Activated CD8-positive, alpha-beta memory T cell treated with anti-CD3 and anti-CD28 coated beads, Interleukin-2, amount 50 U/mL, for 1 hour (primary cell): ENCODE data around the gene MVD.

Experiments used
- DNase-seq: peaks from one replicate; pipeline ENCODE4 v3.0.0-alpha.2; 2020; ENCODE audit errors: extremely low read depth

Gene MVD

DNA sequence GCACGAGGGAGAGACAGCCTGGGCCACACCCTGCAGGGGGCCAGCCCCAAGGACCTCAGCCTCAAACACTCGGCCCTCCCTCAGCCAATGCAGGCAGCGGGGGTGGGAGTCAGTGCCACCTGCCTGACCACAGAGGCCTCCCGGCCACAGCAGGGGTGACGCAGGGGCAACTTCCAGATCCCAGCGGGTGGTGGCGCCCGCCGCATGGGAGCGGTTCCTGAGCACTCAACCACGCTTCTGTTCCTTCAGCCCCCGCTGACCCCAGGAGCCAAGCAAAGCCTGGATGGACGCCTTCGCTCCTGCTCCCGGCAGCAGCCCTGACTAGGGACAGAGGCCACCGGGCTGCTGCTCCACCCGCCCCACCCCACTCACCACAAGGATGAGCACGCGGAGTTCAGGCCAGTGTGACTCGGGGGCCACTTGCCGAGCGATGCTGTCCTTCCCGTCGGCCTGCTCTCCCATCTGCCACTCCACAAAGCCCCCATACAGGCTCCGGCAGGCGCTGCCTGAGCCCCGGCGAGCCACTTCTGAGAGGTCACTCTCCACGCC is 7.1 kb downstream of the MVD start:
- no peak for DNase-seq

DNA sequence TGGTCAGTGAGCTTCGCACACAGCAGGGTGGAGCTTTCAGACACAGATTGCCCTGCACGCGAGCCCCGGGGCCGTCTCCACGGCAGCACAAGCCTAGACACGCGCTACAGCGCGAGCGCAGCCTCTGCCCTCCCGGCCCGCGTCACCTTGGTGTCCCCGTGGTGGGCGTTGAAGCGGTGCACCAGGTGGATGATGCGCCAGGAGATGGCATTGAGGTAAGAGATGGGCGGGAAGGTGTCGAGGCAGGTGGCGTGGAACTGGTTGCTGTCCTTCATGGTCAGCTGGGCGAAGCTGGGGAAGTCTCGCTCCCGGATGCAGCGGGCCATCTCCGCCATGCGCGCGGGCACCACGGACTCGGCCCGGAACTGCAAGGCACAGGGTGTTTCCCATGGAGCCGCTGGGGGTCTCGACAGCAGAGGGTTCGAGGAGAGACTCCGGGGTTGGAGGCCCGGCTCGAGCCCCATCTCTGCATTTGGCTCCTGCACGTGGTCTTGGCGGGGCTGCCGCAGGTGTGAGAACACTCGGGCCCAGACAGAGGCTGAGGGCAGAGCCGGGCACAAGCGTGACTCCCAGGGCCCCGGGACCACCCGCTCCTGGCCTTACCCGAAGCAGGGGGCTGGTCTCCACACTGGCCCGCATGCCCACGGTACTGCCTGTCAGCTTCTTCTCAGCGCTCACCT is 7.7 kb downstream of the MVD start:
- DNase-seq, result no peak

DNA sequence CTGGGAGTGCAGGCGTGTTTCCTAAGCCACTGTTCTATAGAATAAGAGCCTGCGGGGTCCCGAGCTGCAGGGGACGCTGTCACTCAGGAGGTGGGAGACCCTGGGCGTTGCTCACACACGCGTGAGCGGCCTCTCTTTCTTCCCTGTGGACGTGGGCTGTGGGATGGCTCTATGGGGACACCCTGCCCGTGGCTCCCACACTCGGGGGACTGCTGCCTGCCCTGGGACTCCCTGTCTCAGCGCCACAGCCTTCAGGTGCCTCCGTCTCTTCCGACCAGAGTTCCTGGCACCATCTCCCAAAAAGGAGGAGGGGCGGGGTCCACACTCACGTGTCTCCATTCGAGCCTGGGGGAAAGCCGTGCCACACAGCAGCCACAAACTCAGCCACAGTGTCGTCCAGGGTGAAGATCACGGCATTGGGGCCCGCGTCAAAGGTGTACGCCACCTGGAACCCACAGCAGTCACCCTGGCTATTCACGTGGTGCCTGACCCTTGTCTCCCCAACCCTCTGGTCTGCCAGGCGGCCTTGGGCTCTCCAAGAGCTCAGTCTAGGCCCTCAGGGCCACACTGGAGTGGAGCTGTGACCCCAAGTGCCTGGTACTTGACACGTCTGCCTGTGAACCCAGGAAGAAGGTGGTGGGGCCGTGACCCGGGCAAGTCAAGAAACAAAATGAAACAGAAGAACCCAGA is 8.4 kb downstream of the MVD start:
- DNase-seq, result no peak

DNA sequence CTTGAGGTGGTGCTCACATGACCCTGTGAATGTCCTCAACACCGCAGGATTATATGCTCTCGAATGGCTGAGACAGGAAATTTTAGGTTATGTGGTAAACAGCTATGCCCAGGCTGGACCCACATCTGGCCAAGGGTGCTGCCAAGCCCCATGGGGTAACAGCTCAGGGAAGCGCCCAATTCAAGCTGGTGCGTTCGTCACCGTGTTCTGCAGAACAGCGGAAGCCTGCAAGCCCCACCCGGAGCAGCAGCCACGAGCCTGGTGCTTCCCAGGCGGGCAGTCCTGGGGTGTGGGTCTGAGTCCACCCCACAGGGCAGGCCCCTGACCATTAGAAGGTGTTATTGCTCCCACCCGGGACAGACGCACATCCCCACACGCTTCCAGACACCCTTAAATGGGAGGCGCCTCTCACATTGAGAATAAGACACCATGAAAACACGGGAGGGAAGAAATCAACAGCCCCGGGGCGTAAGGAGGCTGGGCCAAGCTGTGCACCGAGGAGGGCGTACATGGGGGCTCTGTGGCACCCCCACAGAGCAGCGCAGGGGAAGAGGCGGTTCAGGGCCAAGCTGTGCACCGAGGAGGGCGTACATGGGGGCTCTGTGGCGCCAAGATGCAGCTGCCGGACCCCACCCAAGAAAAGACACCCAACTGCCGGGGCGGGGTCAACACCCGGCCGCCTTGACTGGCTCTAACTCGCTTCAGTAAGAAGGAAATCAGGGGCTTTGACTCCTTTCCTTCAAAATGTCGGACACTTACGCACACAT is 9.1 kb downstream of the MVD start:
- no peak for DNase-seq

DNA sequence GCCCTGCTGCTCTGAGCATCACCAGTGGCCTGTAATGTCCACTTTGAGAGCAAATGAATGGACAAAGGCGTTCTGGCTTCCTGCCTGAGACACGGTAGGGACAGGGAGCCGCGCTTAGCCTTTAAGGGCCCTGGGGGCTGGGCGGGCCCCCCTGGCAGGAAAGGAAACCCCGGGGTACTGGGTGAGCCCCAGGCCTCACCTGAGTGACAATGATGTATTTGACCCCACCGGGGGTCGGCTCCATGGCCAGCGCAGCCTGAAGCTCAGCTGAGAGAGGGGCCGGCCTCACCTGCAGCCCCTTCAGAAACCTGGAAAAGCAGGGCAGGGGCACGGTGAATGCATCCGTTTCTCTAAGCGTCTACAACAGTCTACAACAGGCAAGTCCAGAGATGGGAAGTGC is 9.8 kb downstream of the MVD start:
- DNase-seq, result no peak

DNA sequence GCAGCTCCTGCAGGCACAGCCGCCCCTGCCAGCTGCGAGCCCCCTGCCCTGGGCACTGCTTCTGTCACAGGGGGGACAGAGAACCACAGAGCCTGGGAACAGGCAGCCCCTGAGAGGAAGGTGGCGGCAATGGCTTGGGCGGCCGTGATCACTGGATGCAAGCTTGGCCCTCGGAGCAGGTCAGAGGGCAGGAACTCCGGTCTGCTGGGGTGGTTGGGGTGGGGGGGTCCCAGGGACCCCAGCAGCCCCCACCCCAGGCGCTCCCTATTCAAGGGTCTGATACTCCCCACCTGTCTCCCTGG is 10.2 kb downstream of the MVD start:
- no peak for DNase-seq

DNA sequence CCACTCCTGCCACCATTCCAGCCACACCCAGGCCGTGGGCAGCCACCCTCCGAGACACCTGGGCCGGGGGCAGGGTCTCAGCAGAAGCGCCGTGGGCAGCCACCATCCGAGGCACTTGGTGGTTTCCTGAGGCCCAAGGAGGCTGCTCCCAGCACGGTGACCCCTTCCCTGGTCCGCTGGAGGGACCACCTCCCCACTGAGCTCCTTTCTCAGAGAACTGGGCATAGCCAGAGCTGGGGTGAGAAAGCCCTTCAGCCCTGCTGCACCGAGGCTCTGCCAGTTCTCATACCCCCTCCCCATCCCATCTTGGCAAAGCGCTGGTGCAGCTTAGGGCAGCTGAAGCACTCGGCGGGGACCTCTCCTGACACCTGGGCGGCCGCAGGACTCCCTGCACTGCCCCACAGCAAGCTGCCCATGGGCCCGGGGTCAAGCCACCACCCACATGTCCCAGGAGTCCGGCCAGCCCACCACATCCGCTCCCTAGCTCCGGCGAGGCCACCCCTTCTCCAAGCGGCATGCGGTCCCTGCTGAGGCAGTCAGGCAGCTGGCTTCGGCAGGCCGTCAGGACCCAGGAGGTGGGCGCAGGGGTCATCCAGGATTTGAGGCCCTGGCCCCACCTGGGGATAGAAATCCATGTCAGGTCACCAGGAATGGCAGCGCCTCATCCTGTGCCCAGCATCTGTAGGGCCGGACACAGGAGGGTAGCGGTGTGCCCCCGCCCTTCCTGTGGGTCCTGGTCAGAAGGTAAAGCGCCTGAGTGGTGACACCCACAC is 10.7 kb downstream of the MVD start:
- DNase-seq, result no peak

DNA sequence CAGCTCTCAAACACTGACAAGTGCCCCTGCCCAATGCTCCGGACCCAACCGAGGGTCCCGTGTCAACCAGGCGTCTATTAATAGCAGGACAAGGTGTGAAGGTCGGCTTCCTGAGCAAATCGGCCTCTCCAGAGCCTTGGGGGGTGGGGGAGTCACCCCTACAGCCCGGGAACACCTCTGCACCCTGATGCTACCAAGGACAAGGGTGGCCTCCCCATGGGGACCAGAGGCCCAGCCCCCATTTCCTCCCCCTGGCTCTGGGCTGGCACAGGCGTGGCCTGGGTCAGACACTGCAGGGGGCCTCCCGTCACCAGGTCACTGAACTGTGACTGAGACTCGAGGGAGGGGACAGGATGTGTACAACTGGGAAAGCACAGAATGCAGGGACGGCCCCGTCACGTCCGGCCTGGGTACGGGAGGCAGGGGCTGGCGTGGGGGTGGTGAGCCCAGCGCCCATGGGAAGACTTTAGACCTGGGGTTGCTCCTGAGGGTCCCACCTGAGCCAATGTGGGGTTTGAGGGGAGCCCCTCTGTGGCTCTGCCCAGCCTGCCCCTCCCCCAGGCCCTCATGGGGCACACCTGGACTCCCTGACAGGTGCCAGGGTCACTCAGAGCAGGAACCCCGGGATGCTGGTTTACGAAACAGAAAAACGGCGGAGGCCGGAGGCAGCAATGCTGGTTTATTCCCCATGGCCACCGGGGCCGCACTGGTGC is 11.5 kb downstream of the MVD start:
- DNase-seq, result no peak

DNA sequence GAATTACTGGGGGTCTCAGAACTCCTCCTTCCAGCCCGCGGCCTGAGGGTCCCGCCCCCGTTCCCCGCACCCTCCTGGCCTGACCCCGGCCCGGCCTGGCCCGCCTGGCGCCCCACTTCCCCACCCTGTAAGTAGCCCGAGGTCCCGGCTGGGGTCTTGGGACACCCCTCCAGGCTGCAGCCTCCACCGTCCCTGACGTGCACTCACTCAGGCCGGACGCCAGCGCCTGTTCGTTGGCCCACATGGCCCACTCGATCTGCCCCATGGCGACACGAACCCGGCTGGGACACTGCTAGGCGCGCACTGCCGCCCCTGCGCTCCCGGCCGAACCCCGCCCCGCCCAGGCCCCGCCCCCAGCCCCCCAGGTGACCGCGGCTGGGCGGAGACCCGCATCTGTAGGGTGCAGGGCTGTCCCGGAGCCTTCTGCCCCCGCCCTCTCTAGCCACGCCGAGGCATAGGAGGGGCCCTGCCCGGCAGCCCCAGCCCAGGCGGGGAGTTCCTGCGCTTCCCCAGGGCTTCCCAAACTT is 12.1 kb downstream of the MVD start, which contains the start of gene CYBA:
Gene CYBA (minus strand): TSS at position 305 of the 527 bp plus-strand sequence. CDS start 40 bp downstream, at position 265.
- DNase-seq, result peak; percentile 42

DNA sequence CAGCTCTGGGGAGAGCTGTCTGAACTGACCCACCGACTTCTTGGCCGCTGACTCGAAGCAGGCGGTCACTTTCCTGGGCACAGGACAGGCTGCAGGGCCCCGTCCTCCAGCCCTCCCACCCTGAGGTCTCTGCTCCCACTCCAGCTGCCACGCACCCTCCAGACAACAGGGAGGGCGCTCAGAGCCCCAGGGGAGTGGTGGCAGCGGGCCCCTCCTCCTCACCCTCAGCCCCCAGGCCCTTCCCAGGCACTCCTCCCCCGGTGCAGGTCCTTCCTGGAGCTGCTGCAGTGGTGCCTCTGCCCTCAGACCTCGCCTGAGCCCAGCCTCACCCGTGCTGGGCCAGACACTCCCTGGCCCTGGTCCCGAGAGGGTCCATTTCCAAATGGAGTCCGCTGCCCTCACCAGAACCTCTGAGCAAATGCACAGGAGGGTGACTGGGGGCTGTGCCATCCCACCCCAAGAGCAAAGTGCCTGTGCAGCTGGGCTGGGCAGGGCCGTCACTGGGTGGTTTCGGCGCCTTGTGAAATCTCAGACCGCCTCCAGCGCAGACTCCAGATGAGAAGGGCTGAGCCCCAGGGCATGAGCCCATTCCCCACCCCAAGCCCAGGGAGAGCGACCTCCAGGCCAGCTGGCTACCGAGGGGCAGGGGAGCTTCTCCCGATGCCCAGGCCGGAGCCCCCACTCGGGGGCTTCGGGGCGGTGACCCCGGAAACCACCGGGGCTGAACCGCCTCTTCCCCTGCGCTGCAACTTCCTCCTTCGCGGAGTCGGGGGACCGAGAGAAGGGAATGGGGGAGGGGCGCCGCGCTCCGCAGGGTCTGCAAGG is 12.8 kb downstream of the MVD start:
- no peak for DNase-seq

DNA sequence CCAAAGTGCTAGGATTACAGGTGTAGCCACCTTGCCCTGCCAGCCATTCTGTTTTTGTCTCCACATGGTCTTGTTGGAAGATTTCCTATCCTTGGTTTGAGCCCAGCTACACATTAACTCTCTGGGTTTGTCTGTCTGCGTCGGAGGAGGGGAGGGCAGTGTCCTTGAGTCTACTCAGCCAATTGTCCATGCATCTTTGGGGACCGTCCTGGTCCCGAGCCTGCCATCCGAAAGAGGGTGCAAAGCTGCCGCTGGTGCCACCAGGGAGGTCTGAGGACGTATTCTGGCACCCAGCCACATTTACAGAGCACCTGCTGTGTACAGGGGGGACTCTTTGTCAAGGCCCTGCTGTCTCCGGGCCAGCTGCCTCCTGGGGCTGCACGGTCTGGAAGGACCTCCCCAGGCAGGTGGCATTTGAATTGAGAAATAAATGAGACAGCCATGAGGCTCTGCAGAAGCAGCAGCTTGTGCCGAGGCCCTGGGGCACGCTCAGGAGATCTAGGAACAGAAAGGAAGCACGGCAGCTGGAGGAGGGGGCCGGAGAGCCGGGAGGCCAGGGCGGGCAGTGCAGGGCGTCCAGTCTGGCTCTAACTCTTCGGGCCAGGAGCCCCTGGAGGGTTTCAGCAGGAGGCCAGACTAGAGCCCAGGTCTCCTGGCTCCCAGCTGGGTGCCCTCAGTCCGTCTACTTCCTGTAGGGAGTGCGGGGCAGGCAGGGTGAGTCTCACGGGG is 13.5 kb downstream of the MVD start:
- no peak for DNase-seq

DNA sequence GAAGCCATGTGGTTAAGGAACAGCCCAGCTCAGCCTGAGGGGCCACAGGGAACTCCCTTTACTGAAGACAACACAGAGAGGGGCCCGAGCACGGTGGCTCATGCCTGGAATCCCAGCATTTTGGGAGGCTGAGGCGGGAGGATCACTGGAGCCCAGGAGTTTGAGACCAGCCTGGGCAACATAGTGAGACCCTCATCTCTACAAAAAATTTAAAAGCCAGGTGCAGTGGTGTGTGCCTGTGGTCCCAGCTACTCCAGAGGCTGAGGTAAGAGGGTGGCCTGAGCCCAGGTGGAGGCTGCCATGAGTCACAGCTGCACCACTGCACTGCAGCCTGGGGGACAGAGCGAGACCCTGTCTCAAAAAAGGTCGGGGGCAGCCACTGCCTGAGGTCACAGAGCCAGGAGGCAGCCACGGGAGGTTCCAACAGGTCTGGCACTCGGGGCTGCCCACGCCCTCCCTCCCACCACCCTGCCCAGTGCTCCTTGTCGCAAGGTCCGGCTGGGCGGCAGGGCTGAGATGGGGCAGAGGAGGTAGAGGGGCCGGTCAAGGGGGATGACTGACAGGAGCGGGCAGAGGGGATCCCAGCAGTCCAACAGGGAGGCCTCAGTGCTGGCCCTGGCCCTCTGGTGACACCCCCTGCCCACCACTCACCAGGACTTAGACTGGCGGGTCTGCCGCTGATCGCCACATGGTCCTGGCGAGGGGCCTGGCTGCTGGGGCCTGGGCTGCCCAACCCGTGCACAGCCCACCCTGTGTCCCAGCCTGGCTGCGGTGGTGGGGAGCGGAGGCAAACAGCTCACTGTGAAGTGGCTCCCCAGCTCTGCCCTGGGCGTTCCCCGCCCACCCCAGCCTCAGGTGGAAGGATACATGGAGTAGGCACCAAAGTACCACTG is 15.5 kb downstream of the MVD start:
- no peak for DNase-seq

DNA sequence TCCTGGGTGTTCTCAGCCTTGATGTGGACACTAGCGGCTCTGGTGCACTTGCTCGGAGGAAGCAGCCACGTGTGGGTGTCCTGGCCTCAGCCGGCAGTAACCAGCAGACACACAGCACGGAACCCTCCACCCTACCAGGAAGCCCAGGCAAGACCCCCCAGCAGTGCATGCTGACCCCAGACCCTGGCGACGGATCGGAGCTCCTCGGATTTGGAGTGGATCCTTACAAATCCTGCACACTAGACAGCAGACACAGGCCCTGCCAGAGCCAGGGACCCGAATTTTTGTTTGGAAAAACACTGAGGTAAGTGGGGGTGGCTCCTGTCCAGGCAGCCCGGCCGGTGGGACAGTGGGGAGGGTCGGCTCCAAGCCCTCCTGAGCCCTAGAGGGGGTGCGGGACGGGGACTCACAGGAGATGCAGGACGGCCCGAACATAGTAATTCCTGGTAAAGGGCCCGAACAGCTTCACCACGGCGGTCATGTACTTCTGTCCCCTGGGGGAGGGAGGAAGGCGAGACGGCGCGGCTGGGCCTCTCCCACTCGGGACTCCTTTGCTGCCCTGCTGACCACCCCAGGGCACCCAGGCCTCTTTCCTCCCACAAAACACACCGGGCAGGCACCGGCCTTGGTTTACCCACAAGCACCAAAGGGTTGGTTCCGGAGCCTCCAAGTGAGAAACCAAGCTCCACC is 16.4 kb downstream of the MVD start:
- DNase-seq, result no peak

DNA sequence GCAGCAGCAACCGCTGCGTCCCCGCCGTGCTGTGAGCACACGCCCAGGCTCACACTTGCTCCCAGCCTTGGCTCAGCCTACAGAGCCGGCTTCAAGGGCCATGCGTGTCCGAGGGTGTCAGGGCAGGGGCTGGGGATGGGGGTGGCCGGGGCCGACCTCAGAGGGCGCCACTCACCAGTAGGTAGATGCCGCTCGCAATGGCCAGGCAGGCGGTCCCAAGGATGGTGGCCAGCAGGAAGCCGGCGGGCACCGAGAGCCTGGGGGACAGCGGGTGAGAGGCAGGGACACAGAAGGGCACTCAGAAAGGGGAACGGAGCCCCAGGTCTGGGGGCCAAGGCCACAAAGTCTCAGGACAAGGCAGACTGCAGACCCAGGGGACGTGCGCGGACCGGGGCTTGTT is 16.9 kb downstream of the MVD start:
- DNase-seq, result no peak

DNA sequence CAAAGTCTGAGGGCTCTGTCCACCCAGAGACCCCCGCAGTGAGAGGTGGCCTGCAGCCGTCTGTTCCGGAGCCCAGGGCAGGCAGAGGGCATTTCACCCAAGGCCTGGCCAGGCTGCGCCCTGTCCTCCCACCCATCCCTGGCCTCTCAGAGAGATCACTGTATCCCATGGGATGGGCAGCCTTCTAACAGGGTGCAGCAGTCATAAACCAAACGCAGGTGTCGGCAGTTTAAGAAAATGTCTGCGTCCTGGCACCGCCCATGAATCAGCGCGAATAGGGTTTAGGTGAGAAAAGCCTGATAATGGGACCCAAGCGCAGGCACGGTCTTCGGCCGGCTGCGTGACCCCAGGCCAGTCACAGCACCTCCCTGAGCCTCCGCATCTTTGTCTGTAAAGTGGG is 17.4 kb downstream of the MVD start:
- DNase-seq, result no peak

DNA sequence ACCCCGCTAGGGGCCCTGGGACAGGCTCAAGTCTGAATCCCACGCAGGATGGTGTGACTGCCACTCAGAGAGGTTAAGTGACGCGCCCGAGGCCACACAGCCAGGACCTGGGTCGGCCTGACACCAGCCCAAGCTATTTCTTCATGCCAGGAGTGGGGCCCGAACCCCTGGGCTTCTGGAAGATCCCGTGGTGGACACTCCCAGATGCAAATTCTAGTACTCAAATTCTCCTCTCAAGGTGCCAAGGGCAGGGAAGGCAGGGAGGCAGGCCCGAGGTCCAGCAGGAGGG is 19.3 kb downstream of the MVD start:
- no peak for DNase-seq

DNA sequence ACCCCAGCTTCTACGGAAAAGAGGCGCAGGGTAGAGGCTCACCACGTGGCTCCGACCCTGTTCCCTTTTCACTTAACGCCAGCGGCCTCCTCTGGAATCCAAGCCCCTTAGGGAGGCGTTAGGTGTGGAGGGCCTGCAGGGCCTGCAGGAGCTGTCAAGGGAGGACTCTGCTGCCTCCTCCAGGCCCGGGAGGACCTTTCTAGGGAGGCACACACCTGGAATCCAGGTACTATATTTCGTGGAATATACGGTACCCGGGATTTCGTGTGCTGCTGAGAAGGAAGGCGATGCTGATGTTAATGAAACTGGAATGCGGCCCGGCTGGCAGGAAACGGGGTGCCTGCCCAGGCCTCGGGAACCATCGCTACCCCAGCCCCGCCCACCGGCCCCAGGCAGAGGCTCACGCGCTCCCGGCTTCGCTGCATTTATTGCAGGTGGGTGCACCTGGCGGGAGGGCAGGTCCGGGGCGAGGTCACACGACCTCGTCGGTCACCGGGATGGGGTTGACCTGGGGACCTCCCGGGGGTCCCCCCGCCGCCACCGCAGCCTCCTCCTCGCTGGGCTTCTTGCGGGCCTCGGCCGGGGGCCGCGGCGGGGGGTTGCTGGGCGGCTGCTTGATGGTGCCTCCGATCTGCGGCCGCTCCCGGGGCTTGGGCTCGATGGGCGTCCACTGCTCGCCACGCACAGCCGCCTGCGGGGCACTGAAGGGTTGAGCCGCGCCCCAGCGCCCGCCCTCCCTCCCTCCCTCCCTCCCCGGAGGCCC is 19.8 kb downstream of the MVD start:
- no peak for DNase-seq
